PC-3 (cell line): Measurements from ENCODE around the gene NAGPA.

Experiments
- CTCF ChIP-seq: fragments of 300-600 bp; sonication (generic); conservative IDR thresholded peaks from 2 replicates; pipeline ENCODE4 v1.5.1; 2017; ENCODE audit warnings: antibody characterized with exemption, low read depth, mild to moderate bottlenecking, low read length
- EZH2 ChIP-seq: fragments of 300-600 bp; sonication (generic); IDR thresholded peaks from one replicate; pipeline ENCODE4 v1.6.1; 2017; ENCODE audit warnings: antibody characterized with exemption, mild to moderate bottlenecking, low read length; ENCODE audit not compliant: unreplicated experiment

GRCh38 chr16:5019775-5020174 is 14.0 kb downstream of the NAGPA start:
- no peak for TF ChIP-seq CTCF
- TF ChIP-seq EZH2, result no peak
